ENCODE measurements around the gene P2RY13. TPM values are rescaled to one million over a fixed set of nuclear protein-coding genes. Genes with fewer than 3 reads are reported as not detected.

Gene P2RY13
- polyA plus RNA-seq, 1 donor from 2014 or later = 0.12 TPM

DNA sequence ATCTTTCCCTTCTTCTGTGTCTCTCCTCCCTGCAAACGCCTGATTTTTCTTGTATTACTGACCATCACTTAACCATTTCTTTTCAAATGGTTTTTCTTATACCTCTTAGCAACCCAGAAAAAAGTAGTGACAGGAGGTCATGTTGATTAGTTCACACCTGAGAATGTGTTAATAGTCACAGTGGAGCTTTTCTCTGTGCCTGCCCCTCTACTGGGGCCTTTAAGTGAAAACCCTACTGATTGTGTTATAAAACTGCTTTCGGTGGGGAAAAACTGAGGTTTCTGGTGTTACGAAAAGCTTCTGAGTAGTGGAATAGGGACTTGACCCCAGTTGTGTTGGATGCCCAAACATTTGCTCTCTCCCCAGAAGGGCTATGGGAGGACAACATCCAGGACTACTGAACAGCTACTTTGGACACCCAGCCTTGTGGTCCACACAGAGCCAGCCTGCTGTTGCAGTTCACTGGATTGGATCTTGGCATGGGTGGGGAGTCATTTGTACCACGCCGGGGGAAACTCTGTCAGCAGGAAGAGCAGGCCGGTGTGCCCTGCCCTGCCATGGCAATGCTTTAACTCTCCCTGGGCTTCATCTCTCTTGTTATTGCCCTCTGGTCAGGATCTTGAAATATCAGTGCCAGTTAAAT lies 23.1 kb downstream of the P2RY13 start:
- Histone ChIP-seq H3F3A (ENCODE audit: insufficient read depth, low read length, poor library complexity, severe bottlenecking) (no peaks in the 10 kb centered on the region), H3K4me2 (ENCODE audit: low read length) (no peak overlapping the region), H3K27ac (ENCODE audit: low read length) (no peak overlapping the region), H3K4me3 (ENCODE audit: low read length) (no peak overlapping the region), H3K9me2 (ENCODE audit: insufficient read depth, low read length) (no peaks in the 10 kb centered on the region), H3K9ac (ENCODE audit: low read length) (no peak overlapping the region), H3K9me3 (ENCODE audit: low read length) (no peaks in the 10 kb centered on the region), H3K79me2 (replicated peaks; ENCODE audit: insufficient read depth, low read length) (no peaks in the 10 kb centered on the region), H4K20me1 (ENCODE audit: insufficient read depth) (no peaks in the 10 kb centered on the region), H2AFZ (ENCODE audit: low read depth, low read length) (no peak overlapping the region), H3K36me3 (ENCODE audit: insufficient read depth, low read length) (no peaks in the 10 kb centered on the region), H3K27me3 (ENCODE audit: insufficient read depth, low read depth, low read length) (no peaks in the 10 kb centered on the region)
- no peak for TF ChIP-seq SMC3 (conservative IDR thresholded peaks at IDR 0.05; ENCODE audit: poor library complexity)
- TF ChIP-seq POLR2AphosphoS5 (IDR thresholded peaks at IDR 0.05) = no peak
- TF ChIP-seq TAF1 (IDR thresholded peaks at IDR 0.05; ENCODE audit: low read depth) = no peak
- no peak for TF ChIP-seq EZH2 (IDR thresholded peaks at IDR 0.05; ENCODE audit: borderline replicate concordance, insufficient read depth, low read length, poor library complexity, severe bottlenecking)
- no peak for TF ChIP-seq EP300 (conservative IDR thresholded peaks at IDR 0.05; ENCODE audit: poor library complexity, severe bottlenecking)
- TF ChIP-seq, protein P1, sequence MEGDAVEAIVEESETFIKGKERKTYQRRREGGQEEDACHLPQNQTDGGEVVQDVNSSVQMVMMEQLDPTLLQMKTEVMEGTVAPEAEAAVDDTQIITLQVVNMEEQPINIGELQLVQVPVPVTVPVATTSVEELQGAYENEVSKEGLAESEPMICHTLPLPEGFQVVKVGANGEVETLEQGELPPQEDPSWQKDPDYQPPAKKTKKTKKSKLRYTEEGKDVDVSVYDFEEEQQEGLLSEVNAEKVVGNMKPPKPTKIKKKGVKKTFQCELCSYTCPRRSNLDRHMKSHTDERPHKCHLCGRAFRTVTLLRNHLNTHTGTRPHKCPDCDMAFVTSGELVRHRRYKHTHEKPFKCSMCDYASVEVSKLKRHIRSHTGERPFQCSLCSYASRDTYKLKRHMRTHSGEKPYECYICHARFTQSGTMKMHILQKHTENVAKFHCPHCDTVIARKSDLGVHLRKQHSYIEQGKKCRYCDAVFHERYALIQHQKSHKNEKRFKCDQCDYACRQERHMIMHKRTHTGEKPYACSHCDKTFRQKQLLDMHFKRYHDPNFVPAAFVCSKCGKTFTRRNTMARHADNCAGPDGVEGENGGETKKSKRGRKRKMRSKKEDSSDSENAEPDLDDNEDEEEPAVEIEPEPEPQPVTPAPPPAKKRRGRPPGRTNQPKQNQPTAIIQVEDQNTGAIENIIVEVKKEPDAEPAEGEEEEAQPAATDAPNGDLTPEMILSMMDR (IDR thresholded peaks at IDR 0.05; ENCODE audit: poor library complexity, severe bottlenecking) = no peak

DNA sequence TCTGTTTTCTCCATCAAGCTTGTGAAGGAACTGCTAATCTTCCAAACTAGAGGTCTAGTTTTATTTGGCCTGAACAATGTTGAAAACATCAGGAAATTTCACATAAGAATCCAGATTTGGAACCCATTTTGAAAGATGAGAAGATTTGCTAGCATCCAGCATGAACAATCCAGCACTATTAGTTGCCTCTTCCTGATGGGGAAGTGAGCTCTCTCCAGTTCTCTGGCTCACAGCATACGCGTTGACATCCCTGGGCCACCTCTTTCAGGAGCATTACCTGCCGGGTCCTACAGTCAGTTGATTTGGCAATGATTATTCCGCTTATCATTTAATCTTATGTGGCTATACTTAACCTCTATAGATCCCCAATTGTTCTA lies 23.6 kb downstream of the P2RY13 start:
- Histone ChIP-seq H3F3A (ENCODE audit: insufficient read depth, low read length, poor library complexity, severe bottlenecking) (no peaks in the 10 kb centered on the region), H3K79me2 (replicated peaks; ENCODE audit: insufficient read depth, low read length) (no peaks in the 10 kb centered on the region), H3K27me3 (ENCODE audit: insufficient read depth, low read depth, low read length) (no peaks in the 10 kb centered on the region), H3K9me3 (ENCODE audit: low read length) (no peaks in the 10 kb centered on the region), H3K27ac (ENCODE audit: low read length) (no peak overlapping the region), H3K4me2 (ENCODE audit: low read length) (no peak overlapping the region), H2AFZ (ENCODE audit: low read depth, low read length) (no peak overlapping the region), H3K9me2 (ENCODE audit: insufficient read depth, low read length) (no peaks in the 10 kb centered on the region), H3K4me3 (ENCODE audit: low read length) (no peak overlapping the region), H3K9ac (ENCODE audit: low read length) (no peak overlapping the region), H3K36me3 (ENCODE audit: insufficient read depth, low read length) (no peaks in the 10 kb centered on the region), H4K20me1 (ENCODE audit: insufficient read depth) (no peaks in the 10 kb centered on the region)
- TF ChIP-seq POLR2AphosphoS5 (IDR thresholded peaks at IDR 0.05) (no peak), RAD21 (conservative IDR thresholded peaks at IDR 0.05) (no peak)
- TF ChIP-seq, protein P1 (IDR thresholded peaks at IDR 0.05; ENCODE audit: poor library complexity, severe bottlenecking) = no peak

DNA sequence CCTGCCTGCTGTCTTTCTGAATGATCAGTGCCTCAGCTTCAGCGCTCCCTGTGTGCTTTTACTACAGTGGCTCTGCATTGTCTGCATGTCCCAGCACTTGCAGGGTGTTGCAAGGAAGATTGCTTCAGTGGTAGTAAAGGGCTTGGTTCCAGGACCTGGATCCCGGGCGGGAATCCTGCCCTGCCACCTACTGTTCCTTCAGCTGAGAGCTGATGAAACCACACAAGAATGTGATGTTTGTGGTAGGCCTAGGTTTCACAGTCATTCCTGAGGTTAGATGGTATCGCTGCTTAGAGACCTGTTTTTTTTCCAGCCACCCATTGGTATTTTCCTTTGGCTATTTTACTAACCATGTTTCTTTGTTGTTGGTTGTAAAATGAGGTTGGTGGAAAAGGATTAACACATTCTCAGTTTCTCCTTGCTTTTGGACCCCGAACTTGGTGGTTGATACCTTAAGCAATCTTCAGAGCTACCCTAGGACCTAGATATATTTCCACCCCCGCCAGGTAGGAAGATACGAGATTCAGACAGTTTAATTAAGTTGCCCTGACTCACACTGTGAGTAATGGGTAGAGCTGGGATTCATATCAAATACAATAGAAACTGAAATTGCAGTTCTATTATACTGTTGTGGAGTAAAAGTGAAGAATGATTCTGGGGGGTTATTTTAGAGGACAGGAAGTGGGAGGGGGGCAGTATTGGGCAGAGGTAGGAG lies 24.1 kb downstream of the P2RY13 start:
- Histone ChIP-seq H3K27me3 (ENCODE audit: insufficient read depth, low read depth, low read length) (no peaks in the 10 kb centered on the region), H3K36me3 (ENCODE audit: insufficient read depth, low read length) (no peaks in the 10 kb centered on the region), H3K79me2 (replicated peaks; ENCODE audit: insufficient read depth, low read length) (no peaks in the 10 kb centered on the region), H3K9me3 (ENCODE audit: low read length) (no peaks in the 10 kb centered on the region), H3K4me3 (ENCODE audit: low read length) (no peak overlapping the region), H3F3A (ENCODE audit: insufficient read depth, low read length, poor library complexity, severe bottlenecking) (no peaks in the 10 kb centered on the region), H3K9ac (ENCODE audit: low read length) (no peak overlapping the region), H4K20me1 (ENCODE audit: insufficient read depth) (no peaks in the 10 kb centered on the region), H3K4me2 (ENCODE audit: low read length) (no peak overlapping the region), H3K27ac (ENCODE audit: low read length) (no peak overlapping the region), H2AFZ (ENCODE audit: low read depth, low read length) (no peak overlapping the region), H3K9me2 (ENCODE audit: insufficient read depth, low read length) (no peaks in the 10 kb centered on the region)
- no peak for TF ChIP-seq RAD21 (conservative IDR thresholded peaks at IDR 0.05)
- TF ChIP-seq, protein P2, sequence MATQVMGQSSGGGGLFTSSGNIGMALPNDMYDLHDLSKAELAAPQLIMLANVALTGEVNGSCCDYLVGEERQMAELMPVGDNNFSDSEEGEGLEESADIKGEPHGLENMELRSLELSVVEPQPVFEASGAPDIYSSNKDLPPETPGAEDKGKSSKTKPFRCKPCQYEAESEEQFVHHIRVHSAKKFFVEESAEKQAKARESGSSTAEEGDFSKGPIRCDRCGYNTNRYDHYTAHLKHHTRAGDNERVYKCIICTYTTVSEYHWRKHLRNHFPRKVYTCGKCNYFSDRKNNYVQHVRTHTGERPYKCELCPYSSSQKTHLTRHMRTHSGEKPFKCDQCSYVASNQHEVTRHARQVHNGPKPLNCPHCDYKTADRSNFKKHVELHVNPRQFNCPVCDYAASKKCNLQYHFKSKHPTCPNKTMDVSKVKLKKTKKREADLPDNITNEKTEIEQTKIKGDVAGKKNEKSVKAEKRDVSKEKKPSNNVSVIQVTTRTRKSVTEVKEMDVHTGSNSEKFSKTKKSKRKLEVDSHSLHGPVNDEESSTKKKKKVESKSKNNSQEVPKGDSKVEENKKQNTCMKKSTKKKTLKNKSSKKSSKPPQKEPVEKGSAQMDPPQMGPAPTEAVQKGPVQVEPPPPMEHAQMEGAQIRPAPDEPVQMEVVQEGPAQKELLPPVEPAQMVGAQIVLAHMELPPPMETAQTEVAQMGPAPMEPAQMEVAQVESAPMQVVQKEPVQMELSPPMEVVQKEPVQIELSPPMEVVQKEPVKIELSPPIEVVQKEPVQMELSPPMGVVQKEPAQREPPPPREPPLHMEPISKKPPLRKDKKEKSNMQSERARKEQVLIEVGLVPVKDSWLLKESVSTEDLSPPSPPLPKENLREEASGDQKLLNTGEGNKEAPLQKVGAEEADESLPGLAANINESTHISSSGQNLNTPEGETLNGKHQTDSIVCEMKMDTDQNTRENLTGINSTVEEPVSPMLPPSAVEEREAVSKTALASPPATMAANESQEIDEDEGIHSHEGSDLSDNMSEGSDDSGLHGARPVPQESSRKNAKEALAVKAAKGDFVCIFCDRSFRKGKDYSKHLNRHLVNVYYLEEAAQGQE (IDR thresholded peaks at IDR 0.05; ENCODE audit: borderline replicate concordance) = no peak
- TF ChIP-seq MXI1 (conservative IDR thresholded peaks at IDR 0.05; ENCODE audit: poor library complexity, severe bottlenecking) = no peak
- TF ChIP-seq EZH2 (IDR thresholded peaks at IDR 0.05; ENCODE audit: borderline replicate concordance, insufficient read depth, low read length, poor library complexity, severe bottlenecking) = no peak
- TF ChIP-seq TAF1 (IDR thresholded peaks at IDR 0.05; ENCODE audit: low read depth) = no peak
- no peak for TF ChIP-seq EP300 (conservative IDR thresholded peaks at IDR 0.05; ENCODE audit: poor library complexity, severe bottlenecking)
- no peak for TF ChIP-seq POLR2AphosphoS5 (IDR thresholded peaks at IDR 0.05)
